Cardiac fibroblast (primary cell): ENCODE measurements around the gene MASP2.

ENCODE experiments used
- DNase-seq, 2 donors: peaks; one replicate each; pipeline versions ENCODE4 v3.0.0 to v3.0.0-alpha.2; 2010; ENCODE audit warnings: low read depth in 2 of 2
- H3K4me3 ChIP-seq, 2 donors: replicated peaks in 1 of 2; 1 replicate in 1 of 2; 2 replicates in 1 of 2; pipeline ENCODE4 v1.5.1; 2011; ENCODE audit warnings: low read depth in 2 of 2, low read length in 2 of 2, mild to moderate bottlenecking in 2 of 2, moderate library complexity in 1 of 2
- TF ChIP-seq, protein P1 (sequence below): IDR thresholded peaks from one replicate; pipeline ENCODE4 v1.5.1; 2011; ENCODE audit warnings: low read depth, mild to moderate bottlenecking, low read length, inconsistent platforms

MASP2 gene

DNA sequence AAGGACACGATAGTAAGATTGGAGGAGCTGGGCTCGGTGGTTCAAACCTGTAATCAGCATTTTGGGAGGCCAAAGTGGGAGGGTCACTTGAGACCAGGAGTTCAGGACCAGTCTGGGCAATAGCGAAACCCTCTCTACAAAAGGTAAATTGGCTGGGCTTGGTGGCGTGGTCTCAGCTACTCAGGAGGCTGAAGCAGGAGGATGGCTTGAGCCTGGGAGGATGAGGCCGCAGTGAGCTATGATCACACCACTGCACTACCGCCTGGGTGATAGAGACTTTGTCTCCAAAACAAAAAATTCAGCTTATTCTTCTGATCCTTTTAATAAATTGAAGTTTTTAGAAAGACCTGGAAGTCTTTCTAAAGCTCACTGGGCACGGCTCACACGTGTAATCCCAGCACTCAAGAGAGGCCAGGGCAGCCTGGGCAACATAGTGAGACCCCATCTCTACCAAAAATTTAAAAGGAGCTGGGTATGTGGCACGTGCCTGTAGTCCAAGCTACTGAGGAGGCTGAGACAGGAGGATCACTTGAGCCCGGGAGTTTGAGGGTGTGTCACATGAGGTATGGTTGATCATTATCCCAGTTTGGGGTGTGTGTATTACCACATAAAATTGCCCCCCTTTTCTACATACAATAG is 15.3 kb downstream of the MASP2 start:
- TF ChIP-seq, protein P1, sequence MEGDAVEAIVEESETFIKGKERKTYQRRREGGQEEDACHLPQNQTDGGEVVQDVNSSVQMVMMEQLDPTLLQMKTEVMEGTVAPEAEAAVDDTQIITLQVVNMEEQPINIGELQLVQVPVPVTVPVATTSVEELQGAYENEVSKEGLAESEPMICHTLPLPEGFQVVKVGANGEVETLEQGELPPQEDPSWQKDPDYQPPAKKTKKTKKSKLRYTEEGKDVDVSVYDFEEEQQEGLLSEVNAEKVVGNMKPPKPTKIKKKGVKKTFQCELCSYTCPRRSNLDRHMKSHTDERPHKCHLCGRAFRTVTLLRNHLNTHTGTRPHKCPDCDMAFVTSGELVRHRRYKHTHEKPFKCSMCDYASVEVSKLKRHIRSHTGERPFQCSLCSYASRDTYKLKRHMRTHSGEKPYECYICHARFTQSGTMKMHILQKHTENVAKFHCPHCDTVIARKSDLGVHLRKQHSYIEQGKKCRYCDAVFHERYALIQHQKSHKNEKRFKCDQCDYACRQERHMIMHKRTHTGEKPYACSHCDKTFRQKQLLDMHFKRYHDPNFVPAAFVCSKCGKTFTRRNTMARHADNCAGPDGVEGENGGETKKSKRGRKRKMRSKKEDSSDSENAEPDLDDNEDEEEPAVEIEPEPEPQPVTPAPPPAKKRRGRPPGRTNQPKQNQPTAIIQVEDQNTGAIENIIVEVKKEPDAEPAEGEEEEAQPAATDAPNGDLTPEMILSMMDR: no peak
- DNase-seq: no peak
- no peak overlapping the region for H3K4me3 ChIP-seq

DNA sequence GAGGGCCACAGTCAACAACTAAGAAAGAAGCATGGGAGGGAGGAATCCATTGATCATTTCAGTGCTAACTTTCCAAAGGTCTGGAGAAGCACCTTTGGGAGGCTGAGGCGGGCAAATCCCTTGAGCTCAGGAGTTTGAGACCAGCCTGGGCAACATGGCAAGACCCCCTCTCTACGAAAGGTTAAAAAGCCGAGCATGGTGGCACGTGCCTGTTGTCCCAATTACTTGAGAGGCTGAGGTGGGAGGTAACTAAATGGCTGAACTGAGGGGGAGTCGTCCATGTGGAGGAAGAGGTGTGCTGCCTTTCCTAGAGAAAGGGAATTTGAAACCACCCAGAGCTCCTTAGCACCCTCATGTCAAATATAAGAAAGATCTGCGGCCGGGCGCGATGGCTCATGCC is 16.2 kb downstream of the MASP2 start:
- DNase-seq: no peak

GRCh38 chr1:11028018-11028417 is 19.0 kb downstream of the MASP2 start:
- no peak overlapping the region for H3K4me3 ChIP-seq

More for the DNA sequence above, 16.2 kb downstream of the MASP2 start:
- TF ChIP-seq, protein P1: no peak
- H3K4me3 ChIP-seq: no peak overlapping the region

GRCh38 chr1:11027316-11027715 is 19.7 kb downstream of the MASP2 start:
- DNase-seq: no peak
- TF ChIP-seq, protein P1: no peak
- no peak overlapping the region for H3K4me3 ChIP-seq

More at GRCh38 chr1:11028018-11028417, 19.0 kb downstream of the MASP2 start:
- TF ChIP-seq, protein P1: no peak
- DNase-seq: no peak

DNA sequence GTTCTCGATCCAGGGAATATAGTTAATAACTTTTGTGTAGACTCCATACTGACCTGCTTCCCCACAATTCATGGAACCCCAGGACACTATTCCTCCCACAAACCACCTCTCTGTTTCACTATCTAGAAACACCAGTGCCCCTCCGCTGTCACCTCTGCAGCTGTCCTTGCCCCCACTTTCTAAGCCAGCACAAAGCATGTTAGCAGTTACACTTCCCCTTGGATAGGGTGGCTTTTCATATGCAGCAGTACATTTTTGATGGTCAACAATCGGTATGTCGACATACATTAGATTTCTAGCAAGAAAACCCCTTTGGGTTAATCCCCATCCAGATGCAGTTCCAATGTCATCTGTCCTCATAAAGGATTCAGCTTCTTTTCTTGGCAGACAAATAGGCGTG is 20.1 kb downstream of the MASP2 start:
- no peak for DNase-seq
- H3K4me3 ChIP-seq: no peak overlapping the region
- TF ChIP-seq, protein P1: no peak

DNA sequence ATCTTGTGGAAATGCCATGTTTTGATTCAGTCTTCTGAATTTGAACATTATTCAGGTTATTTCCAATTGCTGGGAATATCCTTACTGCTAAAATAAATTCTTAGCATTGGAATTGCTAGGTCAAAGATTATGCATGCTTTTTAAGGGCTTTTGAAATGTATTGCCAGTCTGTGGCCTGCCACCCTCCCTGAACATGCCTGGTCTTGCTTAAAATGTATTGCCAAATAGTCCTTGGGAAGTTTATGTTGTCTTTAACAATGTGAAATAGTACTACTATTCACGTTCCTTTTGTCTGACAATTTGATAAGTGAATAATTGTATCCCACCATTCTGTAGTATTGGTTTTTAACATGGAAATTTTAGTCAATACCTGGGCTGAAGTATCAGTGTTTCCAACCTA is 21.0 kb downstream of the MASP2 start:
- DNase-seq: no peak
- TF ChIP-seq, protein P1: no peak
- no peak overlapping the region for H3K4me3 ChIP-seq

DNA sequence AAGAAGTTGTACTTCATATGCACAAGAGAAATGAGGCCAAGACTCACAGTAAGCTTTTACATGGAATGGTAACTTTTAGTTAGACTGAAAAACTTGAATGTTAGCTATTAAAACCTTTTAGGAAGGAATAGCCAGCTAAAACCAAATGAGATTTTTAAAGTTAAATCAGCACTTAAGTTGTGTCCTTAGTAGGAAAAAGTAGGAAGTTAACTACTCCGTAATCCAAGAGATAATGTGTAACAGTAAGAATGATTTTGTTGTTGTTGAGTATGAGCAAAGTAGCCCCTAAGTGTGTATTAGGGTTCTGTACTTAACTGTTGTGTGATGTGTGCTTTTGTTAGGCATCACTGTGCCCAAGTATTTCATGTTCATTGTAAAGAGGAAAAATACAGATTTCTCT is 21.4 kb downstream of the MASP2 start:
- TF ChIP-seq, protein P1: no peak
- H3K4me3 ChIP-seq: no peak overlapping the region
- DNase-seq: no peak
